ENCODE data around the gene TNFRSF25.
"Not testable (repeated sequence)": the region's sequence is repeated elsewhere in the genome, so short reads cannot be mapped to it uniquely, and the experiment has no call there.

TNFRSF25 gene

GRCh38 chr1:6454856-6455751 lies 10.9 kb downstream of the TNFRSF25 start:
- in situ Hi-C loops (cut with HindIII; ENCODE audit: low sequenced_read_pairs) = no loop called here

GRCh38 chr1:6453895-6454855 lies 11.8 kb downstream of the TNFRSF25 start:
- in situ Hi-C loops (cut with HindIII; ENCODE audit: low sequenced_read_pairs) = not testable (repeated sequence)

DNA sequence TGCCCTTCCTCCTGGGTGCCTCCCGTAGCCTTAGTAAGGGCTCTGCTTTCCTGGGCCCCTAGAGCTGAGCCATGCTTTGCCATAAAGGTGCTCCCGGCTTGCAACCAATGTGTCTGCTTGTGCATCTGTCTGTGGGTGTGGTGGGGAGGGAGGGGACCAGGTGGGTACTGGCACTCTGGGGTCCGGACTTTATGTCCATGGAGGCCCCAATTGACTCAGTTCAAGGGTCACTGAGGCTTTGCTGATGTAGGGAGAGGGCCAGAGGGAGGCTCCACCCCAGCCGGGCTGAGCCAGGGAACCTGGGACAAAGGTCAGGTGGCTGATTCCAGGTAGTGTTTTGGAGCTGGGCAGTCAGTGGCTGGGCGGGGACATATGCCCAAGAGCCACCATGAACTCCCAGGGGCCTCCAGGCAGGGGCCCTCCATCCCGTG lies 15.0 kb downstream of the TNFRSF25 start:
- in situ Hi-C loops (cut with HindIII; ENCODE audit: low sequenced_read_pairs) = no loop called here

- in situ Hi-C loops (cut with HindIII; ENCODE audit: low sequenced_read_pairs) = not testable (repeated sequence)
Observed at GRCh38 chr1:6450486-6450885, 15.5 kb downstream of the TNFRSF25 start.

GRCh38 chr1:6450005-6450450 lies 15.9 kb downstream of the TNFRSF25 start:
- in situ Hi-C loops (cut with HindIII; ENCODE audit: low sequenced_read_pairs) = no loop called here

DNA sequence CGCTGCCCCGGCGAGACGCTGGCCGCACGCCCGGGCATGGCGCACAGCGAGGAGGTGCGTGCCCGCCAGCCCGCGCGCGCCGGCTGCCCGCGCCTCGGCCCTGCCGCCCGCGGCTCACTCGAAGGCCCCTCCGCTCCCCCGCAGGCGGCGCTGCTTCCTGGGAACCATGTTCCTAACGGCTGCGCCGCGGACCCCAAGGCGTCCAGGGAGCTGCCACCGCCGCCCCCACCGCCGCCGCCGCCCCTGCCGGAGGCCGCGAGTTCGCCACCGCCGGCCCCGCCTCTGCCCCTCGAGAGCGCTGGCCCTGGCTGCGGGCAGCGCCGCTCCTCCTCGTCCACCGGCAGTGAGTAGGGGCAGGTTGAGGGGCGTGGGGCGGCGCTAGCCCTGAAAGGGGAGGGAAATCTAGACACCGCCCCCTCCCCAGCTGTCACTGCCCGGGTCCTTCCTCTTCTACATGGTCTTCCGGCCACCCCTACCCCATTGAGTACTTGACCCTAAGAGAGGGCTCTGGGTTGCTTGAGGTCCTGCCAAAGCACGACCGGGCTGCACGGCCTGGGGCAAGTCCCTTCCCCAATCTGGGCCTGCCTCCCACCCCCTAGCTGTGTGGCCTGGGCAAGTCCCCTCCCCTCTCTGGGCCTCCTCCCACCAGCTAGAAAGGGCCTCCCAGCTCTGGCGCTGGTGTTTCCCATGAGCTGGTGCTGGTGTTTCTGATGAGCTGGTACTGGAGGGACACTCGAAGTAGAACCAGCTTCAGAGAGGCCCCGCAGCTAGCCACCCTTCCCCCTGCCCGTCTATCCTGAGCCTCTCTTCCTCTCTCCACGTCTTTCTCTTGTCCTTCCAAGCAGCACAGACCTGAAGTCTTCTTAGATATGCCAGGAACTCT lies 17.0 kb downstream of the TNFRSF25 start:
- in situ Hi-C loops (cut with HindIII; ENCODE audit: low sequenced_read_pairs) = no loop called here

- in situ Hi-C loops (cut with HindIII; ENCODE audit: low sequenced_read_pairs) = no loop called here
Observed at GRCh38 chr1:6447818-6448748, 17.9 kb downstream of the TNFRSF25 start.

DNA sequence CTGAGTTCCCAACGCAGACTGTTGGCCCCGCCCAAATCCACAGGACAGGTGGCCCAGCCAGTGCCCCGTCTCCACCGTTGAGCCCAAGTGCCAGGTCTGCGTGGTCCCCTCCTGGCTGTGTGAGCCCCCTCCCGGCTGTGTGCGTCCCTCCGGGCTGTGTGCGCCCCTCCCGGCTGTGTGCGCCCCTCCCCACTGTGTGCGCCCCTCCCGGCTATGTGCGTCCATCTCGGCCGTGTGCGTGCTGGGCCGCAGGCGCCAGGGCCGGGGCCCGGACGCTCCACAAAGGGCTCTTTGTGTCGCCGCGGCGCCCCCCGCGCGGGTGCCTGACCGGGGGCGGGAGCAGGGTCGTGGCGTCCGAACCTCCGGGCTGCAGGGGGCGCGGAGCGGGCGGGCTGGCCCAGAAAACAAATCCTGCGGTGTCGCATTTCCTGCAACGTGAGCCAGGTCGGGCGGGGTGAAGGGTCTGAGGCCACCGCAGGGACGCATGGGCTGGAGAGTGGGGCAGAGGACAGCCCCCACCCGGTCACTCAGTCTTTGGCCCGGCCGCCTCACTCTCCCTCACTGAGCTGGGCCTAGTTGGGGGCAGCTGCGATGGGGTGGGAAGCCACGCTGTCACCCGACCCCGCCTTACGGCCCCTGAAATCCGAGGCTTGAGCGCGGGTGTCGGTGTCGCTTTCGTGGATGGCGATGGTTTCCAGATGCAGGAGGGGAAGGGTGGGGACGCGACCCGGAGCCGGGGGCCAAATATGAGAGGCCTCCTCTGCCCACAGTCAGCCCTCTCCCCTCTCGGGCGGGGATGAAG lies 18.8 kb downstream of the TNFRSF25 start:
- in situ Hi-C loops (cut with HindIII; ENCODE audit: low sequenced_read_pairs) = no loop called here

DNA sequence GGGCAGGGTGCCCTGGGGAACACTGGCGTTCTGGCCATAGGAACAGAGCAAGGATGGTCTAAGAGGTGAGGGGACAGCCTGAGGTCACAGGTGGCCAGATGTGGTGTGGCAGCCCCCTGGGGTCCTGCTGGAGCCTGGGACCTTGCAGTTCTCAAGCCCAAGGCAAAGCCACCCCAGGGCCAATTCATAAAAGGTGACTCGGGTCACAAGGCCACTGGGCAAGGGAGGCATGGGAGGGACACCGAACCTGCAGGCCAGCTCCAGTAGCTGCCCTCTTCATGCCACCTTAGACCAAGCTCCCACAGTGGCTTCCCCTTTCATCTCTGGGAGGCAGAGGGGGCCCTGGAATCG lies 19.3 kb downstream of the TNFRSF25 start:
- in situ Hi-C loops (cut with HindIII; ENCODE audit: low sequenced_read_pairs) = no loop called here

- in situ Hi-C loops (cut with HindIII; ENCODE audit: low sequenced_read_pairs) = not testable (repeated sequence)
Observed at GRCh38 chr1:6445929-6446328, 20.0 kb downstream of the TNFRSF25 start.

GRCh38 chr1:6445062-6445763 lies 20.8 kb downstream of the TNFRSF25 start:
- in situ Hi-C loops (cut with HindIII; ENCODE audit: low sequenced_read_pairs) = no loop called here

DNA sequence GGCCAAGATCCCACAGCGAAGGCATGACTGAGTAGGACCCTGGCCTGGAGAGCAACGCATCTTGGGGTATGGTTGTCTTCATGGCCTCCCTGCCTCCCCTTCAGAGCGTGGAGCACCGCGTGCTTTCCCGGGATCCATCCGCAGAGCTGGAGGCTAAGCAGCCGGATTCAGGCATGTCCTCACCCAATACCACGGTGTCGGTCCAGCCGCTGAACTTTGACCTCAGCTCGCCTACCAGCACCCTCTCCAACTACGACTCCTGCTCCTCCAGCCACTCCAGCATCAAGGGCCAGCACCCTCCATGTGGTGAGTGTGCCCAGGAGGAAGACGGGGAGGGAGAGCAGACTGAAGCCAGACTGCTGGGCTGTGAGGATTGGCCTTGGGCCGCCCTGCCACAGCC lies 21.6 kb downstream of the TNFRSF25 start:
- in situ Hi-C loops (cut with HindIII; ENCODE audit: low sequenced_read_pairs) = no loop called here

GRCh38 chr1:6443339-6444115 lies 22.4 kb downstream of the TNFRSF25 start:
- in situ Hi-C loops (cut with HindIII; ENCODE audit: low sequenced_read_pairs) = no loop called here

DNA sequence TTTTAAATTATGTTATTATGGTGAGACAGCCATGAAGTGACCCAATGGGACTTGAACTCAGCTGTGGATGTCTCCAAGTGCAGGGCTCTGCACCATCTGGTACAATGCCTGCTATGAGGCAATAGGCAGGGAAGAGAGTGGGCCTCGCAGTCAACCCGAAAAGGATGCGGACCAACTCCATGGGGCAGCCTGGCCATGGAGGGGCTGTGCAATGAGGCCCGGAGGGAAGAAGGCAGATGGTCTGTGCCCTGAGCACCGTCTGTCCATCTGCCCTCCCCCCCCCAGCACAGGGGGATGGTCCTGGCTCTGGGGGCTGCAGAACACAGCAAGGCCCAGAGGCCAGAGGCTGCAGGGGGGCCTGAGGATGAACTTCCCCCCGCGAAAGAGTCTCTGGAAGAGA lies 24.4 kb downstream of the TNFRSF25 start:
- in situ Hi-C loops (cut with HindIII; ENCODE audit: low sequenced_read_pairs) = no loop called here

GRCh38 chr1:6440198-6441126 lies 25.5 kb downstream of the TNFRSF25 start:
- in situ Hi-C loops (cut with HindIII; ENCODE audit: low sequenced_read_pairs) = no loop called here

DNA sequence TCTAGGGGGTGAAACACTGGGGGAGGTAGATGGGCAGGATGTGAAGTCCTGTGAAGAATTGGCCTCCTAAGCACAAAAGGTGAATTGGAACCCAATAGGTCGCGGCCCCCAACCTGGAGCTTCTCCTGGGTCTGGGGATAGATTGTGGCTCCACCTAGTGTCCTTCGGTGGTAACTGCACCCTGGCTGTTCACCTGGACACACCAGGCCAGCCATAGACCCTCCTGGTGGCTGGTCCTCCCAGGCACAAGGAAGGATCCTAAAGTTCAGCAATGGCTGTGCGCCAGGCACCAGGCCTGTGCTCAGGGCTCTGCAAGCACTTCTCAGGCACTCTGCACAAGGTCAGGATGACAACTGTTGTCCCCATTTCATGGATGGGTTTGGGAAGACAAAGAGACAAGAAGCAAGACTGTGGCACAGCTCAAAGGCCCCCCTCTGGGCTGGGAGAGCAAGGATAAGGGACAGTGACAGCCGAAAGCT lies 27.9 kb downstream of the TNFRSF25 start:
- in situ Hi-C loops (cut with HindIII; ENCODE audit: low sequenced_read_pairs) = no loop called here
